Activated T-cell treated with anti-CD3 and anti-CD28 coated beads for 24 hours (primary cell): Measurements from ENCODE around the gene DOCK2.
"Not testable (repeated sequence)": the region's sequence is repeated elsewhere in the genome, so short reads cannot be mapped to it uniquely, and the experiment has no call there.

Experiments used
- DNase-seq: peaks from one replicate; pipeline ENCODE4 v3.0.0-alpha.2; 2020; ENCODE audit warnings: low read depth

Gene DOCK2

DNA sequence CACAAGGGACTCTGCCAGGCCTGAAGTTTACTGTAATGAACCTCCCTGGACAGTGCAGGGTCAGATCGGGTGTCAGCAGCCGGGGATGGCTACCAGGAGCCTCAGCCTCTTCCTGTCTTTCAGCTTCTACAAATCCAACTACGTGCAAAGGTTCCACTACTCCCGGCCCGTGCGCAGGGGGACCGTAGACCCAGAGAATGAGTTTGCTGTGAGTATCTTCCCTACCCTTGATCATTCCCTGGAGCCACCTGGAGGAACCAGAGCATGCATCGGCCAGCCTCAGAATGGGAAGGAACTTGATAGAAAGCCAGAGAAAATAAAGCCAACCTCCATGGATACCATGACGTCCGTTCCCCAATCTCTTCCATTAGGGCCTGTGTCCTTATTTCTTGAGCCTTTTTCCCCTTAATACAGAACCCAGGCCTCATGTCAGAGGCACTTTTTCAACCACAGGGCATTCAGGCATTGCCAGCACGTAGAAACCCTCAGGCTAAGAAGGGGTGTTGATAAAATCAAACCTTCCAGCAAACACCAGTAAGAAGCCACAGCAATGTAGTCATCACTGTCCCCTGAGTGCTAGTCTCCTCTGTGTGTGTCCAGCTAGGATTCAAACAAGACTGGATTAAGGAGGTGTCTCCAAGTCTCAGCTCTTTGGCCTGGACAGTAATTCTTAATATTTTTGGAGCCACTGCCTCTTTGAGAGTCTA, 419.6 kb downstream of the DOCK2 start:
- no peak for DNase-seq

DNA sequence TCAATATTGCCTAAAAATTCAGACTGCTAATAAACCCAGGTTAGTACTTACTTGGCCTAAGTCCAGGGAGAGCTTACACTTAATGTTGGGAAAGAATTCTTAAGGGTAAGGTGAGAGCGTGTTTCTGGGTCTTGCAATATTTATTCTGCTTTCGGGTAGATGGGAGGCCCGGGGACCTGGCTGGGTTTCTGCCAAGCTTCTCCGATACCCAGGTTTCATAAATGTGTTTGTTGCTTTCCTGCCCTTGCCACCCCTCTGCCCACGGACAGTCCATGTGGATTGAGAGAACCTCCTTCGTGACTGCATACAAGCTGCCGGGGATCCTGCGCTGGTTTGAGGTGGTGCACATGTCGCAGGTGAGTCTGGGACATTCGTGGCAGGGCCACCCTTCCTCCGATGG, 420.2 kb downstream of the DOCK2 start:
- DNase-seq = no peak

DNA sequence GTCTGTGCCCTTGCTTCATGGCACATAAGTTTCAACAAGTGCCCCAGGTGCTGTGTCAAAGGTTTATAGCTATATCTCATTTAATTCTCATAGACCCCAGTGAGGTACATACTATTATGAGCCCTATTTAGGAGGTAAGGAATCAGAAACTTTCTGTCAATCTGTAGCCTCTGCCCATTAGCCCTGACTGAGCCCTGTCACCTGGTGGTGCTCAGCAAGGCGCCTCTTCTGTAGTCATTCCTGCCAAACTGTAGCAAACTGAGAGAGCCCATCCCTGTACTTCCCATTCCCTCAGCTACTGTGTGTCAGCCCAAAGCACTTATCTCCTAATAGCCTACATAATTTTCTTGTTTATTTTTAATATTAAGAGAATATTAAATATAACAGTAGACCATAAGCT, 422.1 kb downstream of the DOCK2 start:
- DNase-seq = no peak

DNA sequence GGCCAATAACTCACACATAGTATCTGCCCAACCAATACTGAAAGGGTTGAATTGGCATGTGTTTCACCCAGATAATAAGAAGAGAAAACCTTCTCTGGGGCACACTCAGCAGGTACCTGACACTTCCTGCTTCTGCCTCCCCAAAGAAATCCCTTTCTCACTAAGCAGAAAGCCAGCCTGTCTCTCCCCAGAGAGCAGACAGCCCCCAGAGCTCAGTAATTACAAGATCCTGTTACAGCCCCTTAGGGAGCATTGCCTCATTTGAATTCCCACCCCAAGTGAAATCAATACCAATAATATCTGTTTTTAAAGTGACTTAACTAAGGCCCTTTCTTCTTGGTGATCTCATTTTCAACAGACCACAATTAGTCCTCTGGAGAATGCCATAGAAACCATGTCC, 430.1 kb downstream of the DOCK2 start:
- no peak for DNase-seq

DNA sequence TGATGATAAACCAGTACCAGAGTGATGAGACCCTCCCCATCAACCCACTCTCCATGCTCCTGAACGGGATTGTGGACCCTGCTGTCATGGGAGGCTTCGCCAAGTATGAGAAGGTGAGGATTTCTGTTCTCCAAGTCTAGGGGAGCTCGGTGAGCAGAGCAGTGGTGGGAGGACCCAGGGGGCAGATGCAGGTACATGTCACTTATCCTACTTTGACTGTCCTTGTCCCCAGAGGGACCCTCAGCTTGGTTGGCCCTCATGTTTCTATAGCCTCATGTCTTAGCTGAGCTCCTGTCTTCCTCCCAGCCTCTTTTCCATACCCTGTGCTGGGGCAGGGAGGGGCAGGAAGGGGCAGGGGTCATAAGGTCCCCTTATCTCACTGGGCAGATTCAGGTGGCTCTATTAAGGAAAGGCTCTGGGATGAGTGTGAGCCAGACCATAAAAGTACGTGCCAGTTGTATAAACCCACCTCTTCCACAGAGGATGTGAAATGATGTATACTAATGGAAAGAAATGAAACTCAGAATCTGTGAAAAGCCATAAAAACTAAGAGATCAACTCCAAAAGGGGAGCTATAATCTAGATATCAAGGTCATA, 430.6 kb downstream of the DOCK2 start:
- DNase-seq = no peak

DNA sequence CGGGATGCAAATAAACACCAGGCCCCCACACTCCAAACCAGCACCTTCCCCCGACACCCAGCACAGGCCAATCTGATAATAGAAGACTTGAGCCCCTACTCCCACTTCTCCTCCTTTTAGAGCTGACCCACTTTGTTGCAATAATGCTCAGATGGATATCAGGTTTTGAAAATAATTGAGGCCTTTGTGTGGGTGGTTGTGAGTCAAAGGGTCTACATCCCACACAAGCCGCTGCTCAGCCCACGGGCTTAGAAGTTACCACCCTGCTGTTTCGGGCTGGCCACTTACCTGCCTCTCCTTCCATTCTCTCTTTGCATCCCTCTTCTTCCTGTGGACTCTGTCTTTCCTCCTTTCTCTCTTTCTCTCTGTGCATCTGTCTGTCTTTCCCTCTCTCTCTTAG, 432.4 kb downstream of the DOCK2 start:
- DNase-seq = no peak

DNA sequence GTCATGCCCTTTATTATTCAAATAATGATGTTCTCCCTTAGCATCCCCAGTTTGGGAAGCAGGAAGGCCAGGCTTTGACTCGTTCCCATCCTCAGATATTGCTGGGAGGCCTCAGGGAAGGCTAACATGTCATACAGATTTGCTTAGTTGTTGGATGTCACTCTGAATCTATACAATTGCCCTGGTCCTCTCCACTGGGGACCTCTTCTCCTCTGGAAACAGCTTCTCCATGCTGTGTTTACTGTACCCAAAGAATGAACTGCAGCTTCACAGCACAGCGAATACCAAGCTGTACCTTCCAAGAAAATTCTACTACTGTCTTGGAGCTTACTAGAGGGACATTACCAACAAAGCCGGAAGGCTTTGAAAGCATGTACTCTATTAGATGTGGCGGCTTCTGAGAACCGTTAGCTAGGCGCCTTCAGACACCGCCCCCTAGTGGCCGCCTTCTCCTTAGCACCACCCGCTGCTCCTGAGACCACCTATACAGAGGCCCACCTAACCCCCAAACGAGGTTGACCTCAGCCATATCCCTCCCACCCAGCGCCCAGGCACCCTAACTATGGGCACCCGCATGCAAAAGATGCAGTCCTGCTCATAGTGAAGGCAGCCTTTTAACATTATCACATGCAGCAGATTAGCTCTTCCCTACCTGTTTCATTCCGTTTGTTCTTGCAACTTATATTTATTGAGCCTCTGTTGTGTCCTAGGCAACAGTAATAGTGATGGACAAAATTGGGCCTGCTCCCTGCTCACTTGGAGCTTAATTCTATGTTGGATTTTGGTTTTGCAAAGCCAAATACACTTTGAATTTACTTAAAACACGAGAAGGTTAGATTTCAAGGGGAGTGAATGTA, 433.7 kb downstream of the DOCK2 start:
- no peak for DNase-seq

DNA sequence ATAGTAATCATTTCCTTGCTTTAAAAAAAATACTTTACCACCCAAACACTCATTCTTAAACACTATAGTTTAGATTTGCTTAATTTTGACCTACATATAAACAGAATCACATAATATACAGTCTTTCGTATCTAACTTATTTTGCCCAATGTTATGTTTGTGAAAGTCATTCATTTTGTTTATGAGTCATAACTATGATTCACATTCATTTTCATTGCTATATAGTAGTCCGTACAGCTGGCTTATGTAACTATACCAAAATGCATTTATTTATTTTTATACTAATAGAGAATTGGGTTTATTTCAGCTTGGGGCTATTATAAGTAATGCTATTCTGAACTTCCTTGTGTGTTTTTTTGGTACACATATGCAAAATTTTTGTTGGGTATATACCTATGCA, 434.7 kb downstream of the DOCK2 start:
- no peak for DNase-seq

DNA sequence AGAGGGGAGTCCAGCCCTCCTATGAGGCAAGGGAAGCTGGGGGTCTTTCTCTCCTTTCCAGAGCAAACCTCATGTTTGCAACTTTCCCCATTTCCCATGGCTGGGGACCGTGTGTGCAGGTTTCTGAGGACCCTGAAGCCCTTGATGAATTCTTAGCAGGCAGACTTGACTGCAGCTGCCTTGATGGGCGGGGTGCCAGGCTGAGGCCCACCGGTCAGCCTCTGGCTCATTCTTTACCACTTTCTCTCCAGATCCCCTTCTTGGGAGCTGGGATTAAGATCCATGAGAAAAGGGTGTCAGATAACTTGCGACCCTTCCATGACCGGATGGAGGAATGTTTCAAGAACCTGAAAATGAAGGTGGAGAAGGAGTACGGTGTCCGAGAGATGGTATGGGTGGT, 438.6 kb downstream of the DOCK2 start:
- DNase-seq = no peak

DNA sequence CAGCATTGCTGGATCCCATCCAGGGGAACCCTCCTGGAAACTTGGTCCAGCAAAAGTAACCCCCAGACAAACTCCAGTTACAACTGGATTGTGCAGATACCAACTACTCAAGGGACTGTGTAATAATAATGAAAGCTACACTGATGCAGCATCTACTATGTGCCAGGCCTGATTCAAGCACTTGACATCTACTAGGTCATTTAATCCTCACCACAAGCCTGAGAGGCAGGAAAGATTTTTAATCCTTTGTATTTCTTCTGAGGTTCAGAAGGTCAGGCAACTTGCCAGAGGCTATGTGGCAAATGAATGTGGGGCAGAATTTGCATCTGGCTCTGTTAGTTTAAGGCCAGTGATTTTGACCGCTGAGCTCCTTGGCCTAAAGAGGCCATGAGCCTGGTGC, 439.1 kb downstream of the DOCK2 start:
- DNase-seq = no peak

DNA sequence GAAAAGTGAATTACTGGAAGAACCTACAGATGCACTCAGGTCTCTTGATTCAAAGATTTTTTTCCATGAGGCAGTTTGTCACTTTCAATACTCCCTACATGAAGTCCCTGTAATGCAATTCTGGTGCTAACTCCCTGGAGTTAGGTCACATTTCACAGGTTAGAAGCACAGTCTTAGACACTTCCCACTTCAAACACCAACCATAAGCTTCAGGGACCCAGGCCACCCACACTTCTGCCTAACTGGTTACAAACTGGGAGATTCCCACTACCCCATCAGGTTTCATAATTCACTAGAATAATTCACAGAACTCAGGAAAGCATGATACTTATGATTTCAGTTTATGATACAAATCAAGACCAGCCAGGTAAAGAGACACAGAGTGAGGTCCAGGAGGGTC, 439.7 kb downstream of the DOCK2 start:
- DNase-seq = no peak

DNA sequence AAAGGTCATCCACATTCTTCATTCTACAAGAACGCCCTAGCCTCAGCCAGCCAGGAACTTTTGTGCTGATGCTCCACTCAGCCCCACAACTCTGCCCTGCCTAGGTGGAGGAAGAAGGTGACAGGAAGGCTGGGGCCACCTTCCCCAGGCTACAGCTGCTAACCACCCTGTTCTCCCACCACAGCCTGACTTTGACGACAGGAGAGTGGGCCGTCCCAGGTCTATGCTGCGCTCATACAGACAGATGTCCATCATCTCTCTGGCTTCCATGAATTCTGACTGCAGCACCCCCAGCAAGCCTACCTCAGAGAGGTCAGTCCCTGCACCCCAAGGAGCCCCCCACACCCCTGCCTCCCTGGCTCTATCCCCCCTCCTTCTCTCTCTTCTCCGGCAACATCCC, 440.5 kb downstream of the DOCK2 start:
- no peak for DNase-seq

DNA sequence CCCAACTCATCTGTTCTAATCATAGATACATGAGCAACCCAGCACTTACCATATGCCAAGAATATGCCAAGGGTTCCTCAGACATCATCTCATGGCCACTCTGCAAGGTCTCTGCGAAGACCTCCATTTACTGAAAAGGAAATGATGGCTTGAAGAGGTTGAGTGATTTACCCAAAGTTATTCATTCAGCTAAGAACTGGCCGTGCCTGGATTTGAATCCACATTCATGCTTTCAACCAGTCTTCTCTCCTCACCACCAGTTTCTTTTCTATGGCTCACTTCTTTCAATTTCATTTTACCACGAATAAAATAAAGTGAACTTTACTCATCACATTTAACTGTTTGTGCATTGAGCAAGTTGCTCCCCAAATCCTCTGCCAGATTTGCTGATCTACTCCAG, 441.4 kb downstream of the DOCK2 start:
- no peak for DNase-seq

DNA sequence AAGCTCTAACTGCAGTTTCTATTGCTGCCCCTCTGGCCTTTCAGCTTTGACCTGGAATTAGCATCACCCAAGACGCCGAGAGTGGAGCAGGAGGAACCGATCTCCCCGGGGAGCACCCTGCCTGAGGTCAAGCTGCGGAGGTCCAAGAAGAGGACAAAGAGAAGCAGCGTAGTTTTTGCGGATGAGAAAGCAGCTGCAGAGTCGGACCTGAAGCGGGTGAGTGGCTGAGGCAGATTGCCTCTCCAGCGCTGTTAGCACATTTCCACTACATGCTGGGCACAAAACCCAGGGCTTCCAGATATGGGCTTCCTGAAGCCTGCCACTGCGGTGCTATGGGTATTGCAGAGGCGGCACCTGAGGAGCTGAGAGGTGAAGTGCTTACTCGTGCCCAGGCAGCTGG, 441.9 kb downstream of the DOCK2 start:
- no peak for DNase-seq

DNA sequence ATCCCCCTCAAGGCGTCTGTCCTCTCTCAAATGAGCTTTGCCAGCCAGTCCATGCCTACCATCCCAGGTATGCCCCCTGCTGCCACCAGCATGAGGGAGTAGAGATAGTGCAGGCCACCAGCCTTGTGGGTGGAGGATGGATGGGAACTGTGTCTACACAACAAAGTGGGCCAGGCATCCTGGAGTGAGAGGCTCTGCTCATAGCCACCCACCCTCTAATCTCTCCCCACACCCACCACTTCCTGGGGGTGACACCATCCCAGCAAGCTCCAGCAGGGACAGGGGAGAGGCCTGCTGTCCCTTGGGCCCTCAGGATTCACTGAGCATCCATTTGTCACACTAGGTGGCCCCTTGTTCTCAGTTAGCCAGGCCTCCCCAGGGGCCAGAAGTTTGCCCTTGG, 443.1 kb downstream of the DOCK2 start:
- DNase-seq = no peak

DNA sequence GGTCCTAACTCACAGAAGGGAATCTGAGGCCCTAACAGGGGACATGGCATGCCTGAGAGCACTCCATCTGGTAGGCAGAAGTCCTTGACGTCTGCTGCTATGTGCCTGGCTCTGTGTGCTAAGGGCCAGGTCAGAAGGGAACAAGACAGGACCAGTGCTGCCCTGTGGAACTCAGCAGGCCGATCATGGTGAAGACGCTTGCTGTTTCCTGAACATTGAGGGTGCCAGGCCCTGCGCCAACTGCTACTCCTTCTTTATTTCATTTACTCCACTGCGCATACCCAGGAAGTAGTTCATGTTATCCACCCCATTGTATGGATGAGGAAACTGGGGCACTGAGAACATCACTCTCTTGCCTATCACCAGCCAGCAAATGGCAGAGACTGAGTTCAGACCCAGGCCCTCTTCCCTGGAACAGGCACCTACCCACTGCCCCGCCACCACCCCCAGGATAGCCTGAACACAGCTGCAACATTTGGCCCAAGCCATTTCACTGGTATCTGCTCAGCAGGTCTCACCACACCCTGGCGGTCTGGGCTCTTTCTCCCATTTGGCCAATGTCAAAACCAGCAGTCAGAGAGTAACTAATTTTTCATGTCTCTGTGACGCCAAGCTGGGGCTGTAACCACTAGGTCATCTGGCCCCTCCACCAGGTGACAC, 443.8 kb downstream of the DOCK2 start:
- DNase-seq = no peak

DNA sequence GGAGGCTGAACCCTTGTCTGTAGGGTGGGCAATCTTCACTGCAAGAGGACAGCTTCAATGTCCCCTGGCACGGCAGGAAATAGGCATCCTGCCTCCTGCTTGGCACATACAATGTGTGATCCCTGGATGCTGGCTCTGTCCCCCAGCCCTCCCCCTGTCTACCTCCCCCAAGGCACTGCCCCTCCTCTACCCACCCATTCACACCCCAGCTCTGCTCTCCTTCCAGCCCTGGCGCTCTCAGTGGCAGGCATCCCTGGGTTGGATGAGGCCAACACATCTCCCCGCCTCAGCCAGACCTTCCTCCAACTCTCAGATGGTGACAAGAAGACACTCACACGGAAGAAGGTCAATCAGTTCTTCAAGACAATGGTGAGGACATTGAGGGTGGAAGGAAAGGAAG, 444.5 kb downstream of the DOCK2 start:
- DNase-seq = no peak

DNA sequence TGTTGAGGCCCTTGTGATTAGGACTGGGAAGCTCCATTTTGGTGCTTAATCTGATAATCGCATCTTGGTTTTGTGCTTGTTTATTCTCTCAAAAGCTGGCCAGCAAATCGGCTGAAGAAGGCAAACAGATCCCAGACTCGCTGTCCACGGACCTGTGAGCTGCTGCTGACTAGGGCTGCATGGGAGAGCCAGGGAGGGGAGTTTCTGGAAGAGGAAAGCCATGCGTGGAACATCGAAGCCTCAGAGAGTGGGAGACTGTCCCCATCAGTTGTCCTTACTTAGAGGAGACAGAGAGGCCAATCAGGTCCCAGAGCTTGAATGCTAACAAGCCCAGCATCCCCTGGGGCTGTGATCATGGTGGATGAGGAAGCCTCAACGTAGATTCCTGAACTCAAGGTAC, 445.6 kb downstream of the DOCK2 start:
- no peak for DNase-seq

DNA sequence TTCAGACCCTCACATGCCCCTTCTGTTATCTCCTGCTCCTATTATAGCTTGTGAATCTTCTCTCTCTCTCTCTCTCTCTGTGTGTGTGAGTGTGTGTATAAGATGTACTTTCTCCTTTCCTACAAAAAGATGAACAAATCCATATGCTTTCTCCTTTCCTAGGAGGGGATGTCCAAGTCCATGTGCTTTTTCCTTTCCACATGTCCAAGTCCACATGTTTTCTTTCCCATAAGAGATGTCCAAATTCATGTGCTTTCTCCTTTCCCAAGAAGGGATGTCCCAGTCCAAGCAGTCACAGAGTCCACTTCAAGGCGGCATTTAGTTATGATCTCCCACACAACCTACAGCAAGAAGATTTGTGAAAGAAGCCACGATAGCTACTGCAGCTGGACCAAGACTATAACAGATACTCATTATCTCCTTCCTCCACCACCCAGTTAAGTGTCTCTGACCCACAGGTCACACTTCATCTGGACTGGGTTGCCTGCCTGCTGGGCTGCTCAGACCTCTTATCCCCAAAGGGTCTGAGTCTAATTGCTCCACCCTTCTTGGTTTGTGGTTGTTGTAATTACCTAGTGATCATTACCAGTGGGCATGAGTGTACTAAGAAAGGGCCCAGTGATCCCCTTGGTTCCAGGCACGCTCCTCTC, 450.2 kb downstream of the DOCK2 start:
- no peak for DNase-seq

DNA sequence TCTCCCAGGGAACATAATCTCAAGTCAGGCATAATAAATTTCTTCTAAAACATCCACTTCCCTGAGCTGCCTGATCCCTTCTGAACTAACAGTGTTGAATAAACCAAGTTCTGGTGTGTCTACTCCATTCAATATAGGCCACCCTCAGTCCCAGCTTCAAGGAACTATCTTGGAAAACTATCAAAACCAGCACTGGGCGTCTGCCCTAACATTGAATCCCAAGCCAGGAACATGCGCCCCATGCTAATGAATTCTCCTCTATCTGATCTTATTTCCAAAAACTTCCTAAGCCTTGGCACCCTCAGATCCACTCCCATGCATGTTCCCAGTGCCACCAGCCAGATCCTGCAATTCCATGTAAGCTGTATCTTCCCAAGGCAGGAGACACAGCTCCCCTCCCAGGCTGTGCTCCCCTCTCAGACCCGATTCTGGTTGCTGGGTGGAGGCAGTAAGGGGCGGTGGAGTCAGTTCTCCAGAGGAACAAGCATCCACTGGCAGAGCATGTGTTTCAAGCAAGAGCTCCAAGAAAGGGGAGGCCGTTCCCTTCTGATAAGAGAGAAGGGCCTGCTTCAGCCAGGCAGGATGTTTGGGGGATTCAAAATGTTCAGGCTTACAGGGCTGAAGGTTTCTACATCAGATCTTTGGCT, 455.5 kb downstream of the DOCK2 start:
- no peak for DNase-seq

DNA sequence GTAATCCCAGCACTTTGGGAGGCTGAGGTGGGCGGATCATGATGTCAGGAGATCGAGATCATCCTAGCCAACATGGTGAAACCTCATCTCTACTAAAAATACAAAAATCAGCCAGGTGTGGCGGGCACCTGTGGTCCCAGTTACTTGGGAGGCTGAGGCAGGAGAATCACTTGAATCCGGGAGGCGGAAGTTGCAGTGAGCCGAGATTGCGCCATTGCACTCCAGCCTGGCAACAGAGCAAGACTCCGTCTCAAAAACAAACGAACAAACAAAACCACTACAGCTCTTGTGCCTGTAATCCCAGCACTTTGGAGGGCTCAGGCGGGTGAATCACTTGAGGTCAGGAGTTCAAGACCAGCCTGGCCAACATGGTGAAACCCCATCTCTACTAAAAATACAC, 457.3 kb downstream of the DOCK2 start:
- not testable (repeated sequence) for DNase-seq

DNA sequence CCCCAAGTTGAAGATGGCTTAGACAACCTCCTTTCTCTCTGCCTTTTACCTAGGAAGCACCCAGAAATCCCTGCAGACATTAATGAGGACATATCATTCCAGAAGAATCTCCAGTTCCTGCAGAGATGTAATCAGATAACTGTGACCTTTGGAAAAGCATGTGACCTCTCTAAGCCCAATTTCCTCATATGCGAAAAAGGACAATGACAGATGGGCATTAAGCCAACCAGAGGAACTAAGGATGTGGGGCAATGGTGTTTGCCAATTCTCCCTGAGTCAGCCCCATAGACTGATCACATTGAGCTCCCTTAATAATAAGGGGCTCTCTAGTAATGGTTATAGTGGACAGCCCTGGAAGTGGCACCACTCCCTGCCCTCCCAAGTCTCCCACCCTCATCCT, 458.6 kb downstream of the DOCK2 start:
- DNase-seq = no peak
